HG02678 (cell line): ENCODE measurements around the gene HRH1.
"Not testable (repeated sequence)": the region's sequence is repeated elsewhere in the genome, so short reads cannot be mapped to it uniquely, and the experiment has no call there.

ENCODE experiments used
- ATAC-seq: cut with Tn5 transposase; IDR thresholded peaks from one replicate; pipeline ENCODE4 v1.9.1; 2021; ENCODE audit warnings: mild to moderate bottlenecking, moderate library complexity; ENCODE audit not compliant: unreplicated experiment

The HRH1 gene

GRCh38 chr3:11236588-11237461 is 82.5 kb downstream of the HRH1 start:
- ATAC-seq, result no peak

GRCh38 chr3:11238060-11238459 is 83.8 kb downstream of the HRH1 start:
- no peak for ATAC-seq

DNA sequence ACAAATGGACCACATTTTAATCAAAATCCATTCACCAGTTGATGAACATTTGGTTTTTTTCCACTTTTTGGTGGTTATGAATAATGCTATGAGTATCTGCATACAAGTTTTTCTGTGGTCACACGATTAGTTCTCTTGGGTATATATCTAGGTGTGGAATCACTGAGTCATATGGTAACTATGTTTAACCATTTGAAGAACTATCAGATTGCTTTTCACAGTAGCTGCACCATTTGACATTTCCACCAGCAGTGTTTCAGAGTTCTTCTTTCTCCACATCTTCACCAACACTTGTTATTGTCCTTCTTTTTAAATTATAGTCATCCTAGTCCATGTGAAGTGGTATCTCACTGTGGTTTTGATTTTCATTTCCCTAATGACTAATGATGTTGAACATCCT is 84.6 kb downstream of the HRH1 start:
- ATAC-seq, result no peak

DNA sequence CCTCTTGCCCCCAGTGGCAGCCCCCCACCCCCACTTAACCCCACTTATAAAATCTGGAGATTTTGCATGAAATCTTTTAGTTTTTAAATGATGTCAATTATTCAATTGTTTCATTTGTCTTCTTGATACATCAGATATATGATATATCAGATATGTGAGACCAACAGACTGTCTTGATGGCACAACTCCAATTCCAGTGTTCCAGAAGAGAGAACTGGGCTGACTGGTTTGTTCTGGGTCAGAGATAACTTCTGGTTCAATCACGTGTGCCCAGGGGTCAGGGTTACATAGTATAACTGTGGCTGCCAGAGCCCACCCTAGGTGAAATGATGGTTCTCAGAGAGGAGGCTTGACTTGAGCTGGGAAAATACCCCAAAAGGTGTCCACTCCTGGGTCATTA is 85.5 kb downstream of the HRH1 start:
- no peak for ATAC-seq

GRCh38 chr3:11240496-11240895 is 86.2 kb downstream of the HRH1 start:
- ATAC-seq, result no peak

DNA sequence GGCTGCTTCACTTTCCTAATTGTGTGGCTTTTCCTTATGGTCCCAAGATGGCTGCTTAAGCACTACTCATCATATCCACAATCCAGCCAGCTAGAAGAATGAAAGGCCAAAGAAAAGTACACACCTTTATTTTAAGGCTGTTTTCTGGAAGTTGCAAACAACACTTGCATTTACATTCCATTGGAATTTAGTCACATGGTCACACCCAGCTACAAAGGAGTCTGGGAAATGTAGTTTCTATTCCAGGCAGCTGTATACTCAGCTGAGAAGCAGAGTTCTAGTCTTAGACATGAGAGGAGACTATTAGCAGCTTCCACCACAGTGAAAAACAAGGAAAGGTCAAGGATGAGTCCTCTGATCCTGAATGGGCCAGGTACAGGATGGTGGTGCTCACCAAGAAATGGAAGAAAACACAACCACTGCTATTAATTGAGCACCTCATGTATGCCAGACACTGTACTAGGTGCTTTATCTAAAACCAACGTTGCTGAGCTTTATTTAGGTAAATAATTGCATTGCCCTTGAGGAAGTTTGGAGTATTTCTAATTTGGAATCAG is 89.9 kb downstream of the HRH1 start:
- no peak for ATAC-seq

- no peak for ATAC-seq
Measured at GRCh38 chr3:11245276-11245675, 91.0 kb downstream of the HRH1 start.

DNA sequence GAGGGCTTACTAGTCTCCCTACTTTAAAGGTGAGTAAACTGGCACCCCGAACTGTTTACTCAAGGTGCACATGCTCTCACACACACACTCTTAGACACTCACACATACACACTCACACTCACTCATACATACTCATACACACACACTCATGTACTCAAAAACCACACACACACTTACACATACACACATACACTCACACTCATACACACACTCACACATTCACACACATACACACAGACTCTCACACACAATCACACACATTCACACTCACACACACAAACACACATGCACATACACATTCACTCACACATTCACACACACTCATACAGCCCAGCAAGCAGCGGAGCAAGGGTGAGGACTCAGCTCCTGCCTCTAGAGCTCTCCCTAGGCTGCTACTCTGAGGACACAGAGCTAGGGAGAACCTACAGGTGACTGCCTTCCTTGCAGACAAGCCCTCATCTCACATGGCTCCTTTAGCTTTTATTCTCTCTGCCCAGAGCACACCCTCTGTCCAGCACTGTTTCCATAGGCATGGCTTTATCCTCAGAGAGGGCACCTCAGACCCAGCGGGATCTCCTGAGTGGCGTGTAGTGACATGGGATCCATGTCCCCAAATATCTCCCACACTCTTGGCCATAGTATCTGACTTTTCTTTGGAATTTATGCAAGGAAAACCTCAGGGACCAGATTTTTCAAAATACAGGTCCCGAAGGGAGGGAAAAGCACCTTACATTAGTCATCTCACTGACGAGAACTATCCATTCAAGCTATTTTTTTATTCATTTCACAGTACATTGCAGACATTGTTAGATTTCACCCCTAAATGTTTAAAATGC is 91.8 kb downstream of the HRH1 start:
- no peak for ATAC-seq

DNA sequence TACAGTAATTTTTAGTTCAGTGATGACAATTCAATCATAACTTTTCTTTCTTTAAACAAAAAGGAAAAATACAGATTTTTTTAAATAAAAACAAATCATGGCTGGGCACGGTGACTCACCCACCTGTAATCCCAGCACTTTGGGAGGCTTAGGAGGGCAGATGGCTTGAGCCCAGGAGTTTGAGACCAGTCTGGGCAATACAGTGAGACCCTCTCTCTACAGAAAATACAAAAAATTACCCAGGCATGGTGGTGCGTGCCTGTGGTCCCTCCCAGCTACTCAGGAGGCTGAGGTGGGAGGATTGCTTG is 92.3 kb downstream of the HRH1 start:
- ATAC-seq, result no peak

DNA sequence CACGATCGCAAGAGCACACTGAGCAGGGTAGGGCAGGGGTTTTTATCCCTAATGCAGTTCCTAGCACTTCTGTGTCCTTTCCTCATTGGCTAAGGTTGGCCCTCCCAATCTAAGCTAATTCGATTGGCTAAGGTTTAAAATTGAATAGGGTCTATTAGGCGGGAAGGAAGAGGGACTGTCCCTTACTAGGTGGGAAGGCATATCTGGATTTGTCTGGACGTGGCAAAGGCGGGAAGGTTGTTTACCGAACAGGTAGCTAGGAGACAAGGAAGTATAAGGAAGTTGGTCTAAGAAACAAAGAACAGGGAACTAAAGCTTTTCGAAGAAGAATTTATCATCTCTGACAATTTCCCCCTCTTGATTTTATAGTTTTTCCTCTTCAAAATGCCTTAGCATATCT is 93.1 kb downstream of the HRH1 start:
- ATAC-seq, result no peak

DNA sequence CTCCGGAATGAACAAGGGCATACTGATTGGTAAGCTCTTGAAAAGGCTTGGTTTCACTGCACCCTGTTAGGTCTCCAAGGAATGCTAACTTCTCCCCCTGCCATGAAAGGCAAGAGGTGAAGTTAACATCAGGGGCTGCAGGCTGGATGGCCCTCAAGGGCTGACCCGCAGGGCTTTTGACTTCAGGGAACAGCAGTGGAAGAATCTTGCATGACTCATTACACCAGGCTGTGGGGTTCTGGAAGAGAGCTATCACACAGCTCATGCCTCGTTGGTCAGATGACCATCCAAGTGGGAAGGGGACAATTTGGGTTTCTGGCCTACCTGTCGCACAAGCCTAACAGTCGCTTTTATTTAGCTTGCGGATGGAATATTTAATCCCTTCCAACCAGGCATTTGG is 94.3 kb downstream of the HRH1 start:
- ATAC-seq, result no peak

DNA sequence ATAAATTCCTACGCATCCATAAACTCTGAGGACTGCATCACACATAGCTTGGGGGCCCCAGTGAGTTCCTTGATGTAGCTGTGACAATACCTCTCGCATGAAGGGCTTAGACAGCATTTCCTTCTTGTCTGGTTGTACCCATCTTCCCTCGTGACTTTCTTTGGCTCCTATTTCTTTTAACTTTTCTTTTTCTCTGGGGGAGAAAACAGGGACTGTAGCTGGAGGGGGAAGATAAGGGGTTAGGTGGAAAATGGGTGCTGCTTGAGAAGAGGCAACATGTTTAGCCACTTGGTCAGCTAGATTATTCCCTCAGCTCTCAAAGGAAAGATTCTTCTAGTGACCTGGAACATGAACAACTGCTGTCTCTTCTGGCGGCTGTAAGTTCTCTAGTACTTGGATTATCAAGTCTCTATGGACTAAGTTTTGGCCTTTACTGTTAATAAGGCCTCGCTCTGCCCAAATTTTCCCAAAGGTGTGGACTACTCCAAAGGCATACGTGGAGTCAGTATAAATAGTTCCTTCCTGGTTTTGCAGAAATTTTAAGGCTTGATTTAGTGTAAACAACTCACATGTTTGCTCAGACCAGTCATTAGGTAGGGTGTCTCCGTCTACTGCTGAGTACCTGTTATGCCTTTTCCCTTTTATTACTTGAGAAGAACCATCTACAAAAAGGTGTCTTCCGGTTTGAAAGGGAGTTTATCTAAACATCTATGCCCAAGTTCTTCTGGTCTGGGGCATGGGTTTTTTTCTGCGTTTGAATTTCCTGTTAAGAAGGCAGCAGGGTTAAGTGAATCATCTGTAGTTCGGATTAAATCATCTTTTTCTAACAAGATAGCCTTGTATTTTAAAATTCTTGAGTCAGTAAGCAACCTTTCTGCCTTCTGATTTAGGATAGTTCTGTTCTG is 96.9 kb downstream of the HRH1 start:
- ATAC-seq, result no peak

GRCh38 chr3:11251807-11252176 is 97.5 kb downstream of the HRH1 start:
- ATAC-seq, result no peak

- ATAC-seq, result no peak
Measured at GRCh38 chr3:11254876-11255275, 100.6 kb downstream of the HRH1 start.

DNA sequence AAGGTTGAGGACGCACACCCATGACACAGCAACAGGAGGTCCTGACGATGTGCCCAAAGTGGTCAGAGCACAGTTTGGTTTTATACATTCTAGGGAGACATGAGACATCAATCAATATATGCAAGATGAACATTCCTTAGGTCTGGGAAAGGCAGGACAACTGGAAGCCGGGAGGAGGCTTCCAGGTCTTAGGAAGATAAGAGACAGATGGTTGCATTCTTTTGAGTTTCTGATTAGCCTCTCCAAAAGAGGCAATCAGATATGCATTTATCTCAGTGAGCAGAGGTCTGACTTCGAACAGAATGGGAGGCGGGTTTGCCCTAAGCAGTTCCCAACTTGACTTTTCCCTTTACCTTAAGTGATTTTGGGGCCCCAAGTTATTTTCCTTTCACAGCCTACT is 101.2 kb downstream of the HRH1 start:
- not testable (repeated sequence) for ATAC-seq

- ATAC-seq, result no peak
Measured at GRCh38 chr3:11258958-11259357, 104.7 kb downstream of the HRH1 start.

- ATAC-seq, result no peak
Measured at GRCh38 chr3:11260460-11260859, 106.2 kb downstream of the HRH1 start.

- no peak for ATAC-seq
Measured at GRCh38 chr3:11269007-11269406, 114.7 kb downstream of the HRH1 start.

DNA sequence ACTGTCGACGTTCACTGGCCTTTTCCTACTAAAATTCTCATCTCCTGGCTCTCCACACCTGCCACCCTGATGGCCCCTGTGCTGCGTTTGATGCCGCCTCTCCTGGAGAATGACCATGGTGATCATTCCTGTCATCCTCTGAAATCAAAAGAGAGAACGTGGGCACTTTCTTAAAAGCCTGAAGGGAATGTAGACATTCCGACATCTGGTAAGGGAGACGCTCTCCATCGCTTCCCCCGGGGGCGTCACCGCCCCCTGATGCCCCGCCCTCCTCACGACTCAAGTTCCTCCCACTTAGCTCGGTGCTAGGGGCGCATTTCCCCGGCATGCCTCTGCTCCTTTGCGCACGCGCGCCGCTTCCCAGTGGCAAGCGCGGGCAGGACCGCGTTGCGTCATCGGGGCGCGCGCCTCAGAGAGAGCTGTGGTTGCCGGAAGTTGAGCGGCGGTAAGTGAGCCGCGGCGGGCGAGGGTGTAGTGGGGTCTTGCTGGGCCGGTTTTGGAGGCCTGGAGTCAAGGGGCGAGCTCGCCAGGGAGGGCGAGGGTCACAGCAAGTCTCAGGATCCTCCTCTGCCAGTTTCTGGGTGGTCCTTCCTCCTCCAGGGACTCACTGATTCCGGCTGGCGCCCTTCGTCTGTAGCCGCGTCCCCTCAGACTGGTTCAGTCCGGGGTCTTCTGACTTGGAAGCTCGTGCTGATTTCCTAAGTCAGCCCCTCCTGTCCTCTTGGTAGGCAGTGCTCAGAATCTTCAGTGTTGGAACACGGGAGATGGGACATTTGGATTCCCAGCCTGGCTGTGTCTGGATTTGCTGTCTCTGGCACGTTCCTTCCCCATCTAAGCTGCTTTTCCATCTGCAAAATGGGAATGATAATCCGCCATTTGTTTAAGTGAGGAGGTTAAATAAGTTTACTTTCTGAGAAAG is 118.0 kb downstream of the HRH1 start, which contains the start of gene ATG7:
TSS of gene ATG7 (plus strand) at position 412 of the 919 bp plus-strand sequence. CDS start 26,299 bp downstream, outside the sequence.
- ATAC-seq, result peak; percentile 99
